GM18505 (cell line): ENCODE measurements around the gene LEF1.

ENCODE experiments used
- ATAC-seq: cut with Tn5 transposase; IDR thresholded peaks from one replicate; pipeline ENCODE4 v1.9.1; 2021; ENCODE audit not compliant: unreplicated experiment
- POLR2A ChIP-seq: IDR thresholded peaks from 4 replicates; pipeline ENCODE4 v1.6.1; 2011; ENCODE audit warnings: borderline replicate concordance; ENCODE audit not compliant: insufficient read depth, insufficient read length; ENCODE audit errors: extremely low read depth

The LEF1 gene

GRCh38 chr4:108130955-108131354, 37.8 kb downstream of the LEF1 start:
- TF ChIP-seq POLR2A: no peak
- ATAC-seq: no peak

- ATAC-seq: no peak
Measured at GRCh38 chr4:108129196-108129595, 39.5 kb downstream of the LEF1 start.

GRCh38 chr4:108126806-108127205, 41.9 kb downstream of the LEF1 start:
- no peak for TF ChIP-seq POLR2A
- no peak for ATAC-seq

More at GRCh38 chr4:108129196-108129595, 39.5 kb downstream of the LEF1 start:
- no peak for TF ChIP-seq POLR2A

DNA sequence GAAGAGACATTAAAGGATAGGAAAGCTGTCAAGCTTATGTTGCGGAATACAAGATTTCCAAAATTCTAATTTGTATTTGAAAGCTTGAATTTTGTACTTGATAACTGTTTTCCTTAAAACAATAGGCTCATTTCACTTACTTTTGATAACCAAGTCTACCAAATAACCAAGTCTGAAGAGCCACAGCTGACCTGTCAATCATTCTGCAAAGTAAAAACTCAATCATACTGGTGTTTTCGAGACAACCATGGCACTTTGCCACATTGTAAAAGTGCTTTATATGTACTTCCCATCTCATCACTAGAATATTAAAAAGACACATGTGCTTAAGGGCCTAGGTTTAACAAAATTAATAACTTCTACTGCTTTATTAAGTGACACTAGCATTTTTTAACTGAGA, 47.9 kb downstream of the LEF1 start:
- no peak for TF ChIP-seq POLR2A
- no peak for ATAC-seq

DNA sequence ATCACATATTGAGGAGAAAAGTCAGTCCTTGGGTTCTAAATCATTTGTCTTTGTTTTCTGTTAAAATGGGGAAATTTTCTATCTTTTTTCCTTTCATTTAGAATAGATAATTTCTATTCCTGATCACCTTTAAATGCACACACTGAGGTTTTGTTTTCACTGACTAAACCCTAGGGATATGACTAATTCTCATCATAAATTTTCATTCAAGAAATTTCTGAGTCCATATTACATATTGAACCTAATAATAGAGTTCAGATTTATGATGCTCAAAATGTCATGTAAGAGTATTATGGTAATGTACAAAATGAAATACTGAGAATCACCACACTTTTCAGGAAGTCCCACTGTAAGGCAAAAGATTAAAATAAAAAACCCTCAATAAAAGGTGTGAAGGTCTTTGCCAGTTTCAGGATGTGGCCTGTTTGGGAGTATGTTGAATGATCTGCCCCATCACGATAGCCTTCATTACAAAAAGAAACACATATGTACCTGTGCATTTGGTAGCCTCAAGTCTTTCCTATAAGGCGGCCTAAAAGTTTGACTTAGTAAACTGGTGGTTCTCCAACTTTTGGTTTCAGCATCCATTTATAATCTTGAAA, 49.4 kb downstream of the LEF1 start:
- TF ChIP-seq POLR2A: no peak
- ATAC-seq: no peak

DNA sequence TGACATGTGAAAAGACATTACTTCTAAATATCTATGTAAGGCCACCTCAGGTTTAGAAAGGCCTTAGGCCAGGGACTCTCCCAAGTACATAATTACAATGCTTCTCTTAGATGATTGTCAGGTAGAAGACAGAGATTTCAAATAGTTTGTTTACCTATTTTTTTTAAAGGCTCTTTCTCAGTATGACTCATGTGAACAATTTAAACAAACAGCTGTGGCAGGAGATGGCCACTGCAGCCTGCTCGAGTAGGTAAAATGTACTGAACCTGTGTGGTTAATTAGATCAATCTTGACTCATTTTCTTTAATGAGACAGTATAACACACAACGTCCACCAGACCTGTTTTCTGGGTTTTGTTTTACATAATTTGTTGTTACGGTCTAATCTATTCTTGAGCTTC, 50.2 kb downstream of the LEF1 start:
- ATAC-seq: peak; percentile 83
- TF ChIP-seq POLR2A: no peak

GRCh38 chr4:108117418-108118182, 51.1 kb downstream of the LEF1 start:
- TF ChIP-seq POLR2A: no peak
- no peak for ATAC-seq

DNA sequence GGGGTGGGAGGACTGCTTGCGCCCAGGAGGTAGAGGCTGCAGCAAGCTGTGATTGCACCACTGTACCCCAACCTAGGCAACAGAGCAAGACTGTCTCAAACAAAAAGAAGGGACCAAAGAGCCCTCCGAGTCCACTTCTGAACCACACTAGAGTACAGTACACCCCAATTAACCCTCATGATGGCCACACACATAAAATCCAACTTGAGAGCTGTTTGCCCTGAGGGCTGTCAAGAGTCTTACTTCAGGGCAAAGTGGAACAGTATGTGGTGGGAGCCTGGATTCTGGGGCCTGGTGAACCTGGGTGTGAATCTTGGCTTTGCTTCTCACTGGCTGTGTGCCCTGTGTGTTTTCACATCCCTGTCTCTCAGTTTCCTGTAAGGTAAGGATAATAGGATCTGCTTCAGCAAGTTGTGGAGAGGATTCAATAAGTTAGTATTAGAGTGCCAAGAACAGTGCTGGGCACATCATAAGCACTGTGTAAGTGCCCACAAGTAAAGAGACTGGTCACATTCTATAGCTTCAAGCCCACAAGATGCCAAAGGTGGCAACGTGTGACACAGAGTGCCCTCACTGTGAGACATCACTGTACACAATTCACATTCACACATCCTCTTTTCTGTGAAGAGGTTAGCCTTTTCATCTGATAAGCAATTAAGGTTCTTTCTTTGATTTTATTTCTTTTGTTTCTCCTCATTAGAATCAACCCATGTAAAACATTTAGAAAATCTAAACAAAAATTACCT, 52.1 kb downstream of the LEF1 start:
- peak; percentile 37 for ATAC-seq
- no peak for TF ChIP-seq POLR2A

- ATAC-seq: no peak
- no peak for TF ChIP-seq POLR2A
Measured at GRCh38 chr4:108115168-108115526, 53.6 kb downstream of the LEF1 start.

DNA sequence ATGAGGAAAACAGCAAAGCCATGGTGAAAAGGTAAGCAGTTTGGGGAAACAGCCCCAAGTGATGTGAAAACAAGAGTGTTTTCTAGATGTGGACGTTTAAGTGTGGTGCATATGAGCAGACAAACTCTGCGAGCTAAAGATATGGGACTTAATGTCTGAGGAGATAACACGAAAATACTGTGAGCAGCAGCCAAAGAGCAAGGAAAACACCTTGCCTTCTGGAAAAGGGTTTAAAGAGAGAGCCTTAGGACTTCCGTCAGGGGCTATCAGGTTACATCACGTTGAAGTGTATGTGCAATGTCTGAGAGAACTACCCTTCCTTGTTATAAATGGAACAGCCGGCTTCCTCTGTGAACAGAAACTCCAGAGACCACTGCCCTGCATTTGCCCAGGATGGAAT, 54.2 kb downstream of the LEF1 start:
- no peak for TF ChIP-seq POLR2A
- no peak for ATAC-seq

DNA sequence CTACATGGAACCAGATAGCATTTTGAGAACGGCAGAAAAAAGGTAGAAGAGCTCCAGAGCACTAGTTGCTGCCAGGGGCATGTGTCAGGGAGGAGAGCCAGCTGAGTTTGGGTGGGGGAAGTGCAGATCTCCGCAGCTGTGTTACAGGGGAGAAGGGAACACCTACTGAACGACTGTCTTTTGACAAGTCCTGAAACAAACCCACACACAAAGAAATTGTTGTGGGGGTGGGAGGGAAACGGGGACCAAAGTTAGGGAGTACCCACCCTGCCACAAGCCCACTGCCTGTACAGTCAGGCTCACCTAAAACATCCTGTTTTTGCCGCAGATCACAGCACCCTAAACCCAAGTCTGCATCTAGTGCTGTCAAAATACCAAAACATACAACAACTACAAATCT, 55.5 kb downstream of the LEF1 start:
- TF ChIP-seq POLR2A: no peak
- no peak for ATAC-seq

DNA sequence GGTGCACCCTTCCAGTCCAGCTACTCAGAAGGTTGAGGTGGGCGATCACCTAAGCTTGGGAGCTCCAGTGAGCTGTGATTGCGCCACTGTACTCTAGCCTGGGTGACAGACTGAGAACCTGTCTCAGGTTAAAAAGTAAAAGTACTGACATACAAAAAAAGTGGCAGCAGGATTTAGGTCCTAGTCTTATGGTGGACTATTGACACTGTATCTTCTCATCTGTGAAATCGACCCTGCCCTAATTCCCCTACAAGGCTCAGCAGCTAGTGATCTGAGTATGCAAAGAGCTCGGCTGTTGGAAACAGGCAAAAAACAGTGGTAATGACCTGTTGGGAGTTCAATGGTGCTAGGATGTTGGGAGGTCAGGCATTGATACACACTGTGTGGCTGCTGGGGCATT, 57.0 kb downstream of the LEF1 start:
- no peak for TF ChIP-seq POLR2A
- ATAC-seq: no peak

DNA sequence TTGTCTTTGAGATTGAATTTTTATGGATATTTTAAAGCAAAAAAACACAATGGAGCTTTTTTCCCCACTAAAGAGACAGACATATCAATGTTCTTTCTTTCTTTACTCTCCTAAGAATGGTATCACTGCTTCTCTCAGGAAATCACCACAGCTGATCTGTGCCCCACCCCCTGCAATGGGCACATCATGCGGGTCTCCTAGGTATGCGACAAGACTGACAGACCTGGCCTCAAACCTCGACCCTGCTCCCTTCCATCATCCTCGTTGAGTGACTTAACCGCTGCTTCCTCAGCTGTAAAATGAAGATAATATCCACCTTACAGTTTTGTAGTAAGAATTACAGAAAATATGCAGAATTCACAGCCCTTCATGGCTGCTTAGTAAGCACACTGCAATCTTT, 58.3 kb downstream of the LEF1 start:
- ATAC-seq: peak; percentile 9
- TF ChIP-seq POLR2A: no peak

GRCh38 chr4:108109997-108110416, 58.7 kb downstream of the LEF1 start:
- peak; percentile 85 for ATAC-seq
- TF ChIP-seq POLR2A: no peak
